ENCODE data around the gene NOTCH1. TPM values are rescaled to one million over a fixed set of nuclear protein-coding genes. Genes with fewer than 3 reads are reported as not detected.

The NOTCH1 gene
- total and polyA plus RNA-seq, 2 of the 8 experiments (the other 6 are each of a cell fraction or from before 2014, with no cell fraction given) = 6.9 to 55.6 TPM

- Histone ChIP-seq H3K79me1 (ENCODE audit: low read depth, low read length) (no peaks in the 10 kb centered on the region), H3K9ac (replicated peaks in 1 of 4; ENCODE audit: extremely low read depth in 1 of 4, low read depth in 3 of 4, low read length in 3 of 4) (no peak overlapping the region), H3K14ac (ENCODE audit: insufficient read length) (no peak overlapping the region), H3K27ac (ENCODE audit: low read depth, low read length) (no peak overlapping the region), H2BK5ac (ENCODE audit: low read depth, low read length) (no peak overlapping the region), H2AFZ (ENCODE audit: low read length) (no peak overlapping the region), H3K4ac (replicated peaks; ENCODE audit: insufficient read length, low read depth, low read length) (no peak overlapping the region), H3K36me3 (ENCODE audit: control insufficient read depth in 2 of 4, insufficient read depth in 4 of 4, low read length in 3 of 4) (peaks cover 31 to 94% (median 56%) of the 10 kb centered on the region in 4 experiments), H3K23me2 (ENCODE audit: low read depth, low read length) (no peaks in the 10 kb centered on the region), H2BK15ac (ENCODE audit: low read length) (no peak overlapping the region), H2BK120ac (replicated peaks; ENCODE audit: low read depth, low read length) (no peak overlapping the region), H4K5ac (ENCODE audit: insufficient read length, low read depth, low read length) (no peak overlapping the region), H4K8ac (ENCODE audit: extremely low read depth, insufficient read depth, low read length) (no peak overlapping the region), H3K27me3 (replicated peaks in 1 of 4; ENCODE audit: control insufficient read depth in 3 of 4, extremely low read depth in 1 of 4, insufficient read depth in 3 of 4, low read length in 3 of 4) (no peaks in the 10 kb centered on the region), H3K23ac (ENCODE audit: insufficient read length) (no peak overlapping the region), H3K56ac (replicated peaks; ENCODE audit: insufficient read length, low read depth, low read length) (no peak overlapping the region), H2AK5ac (ENCODE audit: low read depth, low read length) (no peak overlapping the region), H2BK20ac (ENCODE audit: low read length) (no peak overlapping the region), H3K18ac (ENCODE audit: extremely low read depth, low read length) (no peak overlapping the region), H3K4me1 (replicated peaks in 1 of 4; ENCODE audit: control insufficient read depth in 3 of 4, insufficient read depth in 4 of 4, low read length in 3 of 4) (no peaks in the 10 kb centered on the region), H3K4me3 (ENCODE audit: extremely low read depth in 1 of 4, insufficient read depth in 2 of 4, low read depth in 3 of 4, low read length in 4 of 4) (no peak overlapping the region), H4K91ac (replicated peaks; ENCODE audit: insufficient read length, low read length) (no peak overlapping the region), H4K20me1 (replicated peaks in 1 of 2; ENCODE audit: control insufficient read depth in 1 of 2, insufficient read depth in 2 of 2, low read length in 2 of 2) (peaks cover 4 to 17% of the 10 kb centered on the region in 2 experiments), H3K4me2 (ENCODE audit: insufficient read depth in 1 of 2, low read depth in 2 of 2, low read length in 2 of 2) (no peak overlapping the region), H3K79me2 (ENCODE audit: control insufficient read depth in 1 of 2, insufficient read depth in 2 of 2, low read length in 2 of 2) (no peaks in the 10 kb centered on the region), H3K9me3 (ENCODE audit: insufficient read depth in 2 of 2, low read depth in 1 of 2, low read length in 1 of 2) (no peaks in the 10 kb centered on the region), H2BK12ac (ENCODE audit: low read depth, low read length) (no peak overlapping the region)
- TF ChIP-seq BACH1 (IDR thresholded peaks at IDR 0.05; ENCODE audit: low read length) = no peak
- TF ChIP-seq CBX8 (IDR thresholded peaks at IDR 0.05; ENCODE audit: borderline replicate concordance, low read depth, low read length) = no peak
- TF ChIP-seq SRF (IDR thresholded peaks at IDR 0.05; ENCODE audit: low read depth, low read length) = no peak
- no peak for TF ChIP-seq ATF3 (IDR thresholded peaks at IDR 0.05; ENCODE audit: insufficient read depth, low read depth, low read length)
- TF ChIP-seq KDM1A (IDR thresholded peaks at IDR 0.05; ENCODE audit: borderline replicate concordance, low read length) = no peak
- TF ChIP-seq CTBP2 (IDR thresholded peaks at IDR 0.05; ENCODE audit: borderline replicate concordance, insufficient read depth, insufficient read length, low read length) = no peak
- no peak for TF ChIP-seq EP300 (IDR thresholded peaks at IDR 0.05; ENCODE audit: borderline replicate concordance in 1 of 2, low read depth in 2 of 2, low read length in 2 of 2)
- no peak for TF ChIP-seq NRF1 (IDR thresholded peaks at IDR 0.05; ENCODE audit: low read depth, low read length)
- no peak for TF ChIP-seq RFX5 (IDR thresholded peaks at IDR 0.05; ENCODE audit: borderline replicate concordance, low read depth, low read length)
- no peak for TF ChIP-seq EZH2 (IDR thresholded peaks at IDR 0.05; ENCODE audit: low read depth, low read length, severe bottlenecking)
- no peak for TF ChIP-seq POLR2A (IDR thresholded peaks at IDR 0.05; ENCODE audit: control extremely low read depth in 1 of 2, low read depth in 2 of 2, low read length in 2 of 2)
- CTCF ChIA-PET (ENCODE audit: partially characterized antibody) = interaction anchor here (0.6 to 2.0 kb wide), 6 partner anchors 11 to 122 kb away, joined by 3 to 9 read pairs (median 4); no protein-coding TSS in a partner anchor
- FAIRE-seq (no peak), DNase-seq (ENCODE audit: low read depth in 1 of 2, low spot score in 2 of 2) (no peak)
- WGBS, 2 experiments (ENCODE audit: extremely low coverage in 1 of 2, insufficient coverage in 1 of 2, insufficient read length in 1 of 2, insufficient replicate concordance in 2 of 2, low coverage in 1 of 2, low lambda C conversion rate in 2 of 2, missing lambda C conversion rate in 1 of 2) = 94% methylated on average over 27 of the region's 27 CpGs; no CpG with 5 or more reads in 1 of the 2 experiments
- POLR2A ChIA-PET (ENCODE audit: partially characterized antibody) = interaction anchor here (1.0 to 1.1 kb wide), 2 partner anchors 29 to 63 kb away, joined by 3 read pairs; no protein-coding TSS in a partner anchor
These were observed 36.3 kb downstream of the NOTCH1 start for GRCh38 chr9:136509549-136509948.
